GM23338 (cell line): ENCODE data around the gene ALDH3B1. TPM values are rescaled to one million over a fixed set of nuclear protein-coding genes. Genes with fewer than 3 reads are reported as not detected.

ENCODE experiments used
- ATAC-seq: fragments of 200-7000 bp; cut with Tn5 transposase; 3 replicates; pipeline ENCODE4 v1.9.1; 2020
- DNase-seq: peaks from one replicate; pipeline ENCODE4 v3.0.0-alpha.2; 2015; ENCODE audit warnings: low spot score
- H2AFZ ChIP-seq: fragments of 200-600 bp; sonication (generic); 2 replicates; pipeline ENCODE4 v1.8.0; 2016; ENCODE audit warnings: antibody characterized with exemption, mild to moderate bottlenecking, moderate library complexity
- H3F3A ChIP-seq: fragments of 200-600 bp; sonication (generic); replicated peaks from 2 replicates; pipeline ENCODE4 v1.8.0; 2017; ENCODE audit warnings: antibody characterized with exemption, mixed run types, low read depth
- H3K27ac ChIP-seq: fragments of 200-600 bp; sonication (generic); 2 replicates; pipeline ENCODE4 v1.6.1; 2016; ENCODE audit warnings: low read depth
- H3K27me3 ChIP-seq: fragments of 200-600 bp; sonication (generic); 2 replicates; pipeline ENCODE4 v1.8.0; 2016; ENCODE audit warnings: mild to moderate bottlenecking, mixed run types, moderate library complexity; ENCODE audit not compliant: insufficient read depth
- H3K36me3 ChIP-seq: fragments of 200-600 bp; sonication (generic); 2 replicates; pipeline ENCODE4 v1.8.0; 2016; ENCODE audit warnings: mild to moderate bottlenecking; ENCODE audit not compliant: insufficient read depth
- H3K4me1 ChIP-seq: fragments of 200-600 bp; sonication (generic); 2 replicates; pipeline ENCODE4 v1.8.0; 2016; ENCODE audit warnings: mild to moderate bottlenecking, moderate library complexity; ENCODE audit not compliant: insufficient read depth
- H3K4me2 ChIP-seq: fragments of 200-600 bp; sonication (generic); 2 replicates; pipeline ENCODE4 v1.7.1; 2017; ENCODE audit warnings: mixed run types
- H3K4me3 ChIP-seq: fragments of 200-600 bp; sonication (generic); 2 replicates; pipeline ENCODE4 v1.6.1; 2016; ENCODE audit warnings: mixed run types
- H3K79me2 ChIP-seq: fragments of 200-600 bp; sonication (generic); replicated peaks from 2 replicates; pipeline ENCODE4 v1.8.0; 2017; ENCODE audit warnings: mild to moderate bottlenecking; ENCODE audit not compliant: insufficient read depth
- H3K9me2 ChIP-seq: fragments of 200-600 bp; sonication (generic); 2 replicates; pipeline ENCODE4 v1.8.0; 2017; ENCODE audit not compliant: insufficient read depth
- H4K20me1 ChIP-seq: fragments of 200-600 bp; sonication (generic); replicated peaks from 2 replicates; pipeline ENCODE4 v1.8.0; 2017; ENCODE audit warnings: mild to moderate bottlenecking; ENCODE audit not compliant: insufficient read depth
- H3K27ac Mint-ChIP-seq: 2 replicates; pipeline ENCODE4 v1.8.0; 2020; ENCODE audit warnings: inconsistent platforms, mild to moderate bottlenecking, moderate library complexity, mixed read lengths
- H3K27me3 Mint-ChIP-seq: 3 replicates; pipeline ENCODE4 v1.8.0; 2022; ENCODE audit warnings: low read depth, mild to moderate bottlenecking, moderate library complexity, mixed read lengths, inconsistent platforms; ENCODE audit not compliant: insufficient read depth, poor library complexity
- H3K36me3 Mint-ChIP-seq: 3 replicates; pipeline ENCODE4 v1.8.0; 2021; ENCODE audit warnings: low read depth, mild to moderate bottlenecking, inconsistent platforms, moderate library complexity, mixed read lengths
- H3K4me1 Mint-ChIP-seq: 3 replicates; pipeline ENCODE4 v1.8.0; 2020; ENCODE audit warnings: mild to moderate bottlenecking, inconsistent platforms, mixed read lengths
- H3K4me3 Mint-ChIP-seq: 3 replicates; pipeline ENCODE4 v1.8.0; 2021; ENCODE audit warnings: moderate library complexity, mild to moderate bottlenecking, inconsistent platforms, mixed read lengths
- H3K9me3 Mint-ChIP-seq: 3 replicates; pipeline ENCODE4 v1.8.0; 2020; ENCODE audit warnings: moderate library complexity, mild to moderate bottlenecking, inconsistent platforms, mixed read lengths
- CREB1 ChIP-seq: fragments of 250-450 bp; sonication (Bioruptor Pico); IDR thresholded peaks from 2 replicates; pipeline ENCODE4 v1.5.0; 2020; ENCODE audit warnings: low read depth, mild to moderate bottlenecking, moderate library complexity
- ETS1 ChIP-seq: IDR thresholded peaks from 2 replicates; pipeline ENCODE4 v1.6.1; 2016; ENCODE audit warnings: antibody characterized with exemption
- EZH2 ChIP-seq: fragments of 200-600 bp; sonication (generic); IDR thresholded peaks from one replicate; pipeline ENCODE4 v1.8.0; 2017; ENCODE audit warnings: antibody characterized with exemption, mild to moderate bottlenecking, low read depth; ENCODE audit not compliant: unreplicated experiment
- EZH2phosphoT487 ChIP-seq: fragments of 200-600 bp; sonication (generic); IDR thresholded peaks from one replicate; pipeline ENCODE4 v1.8.1; 2018; ENCODE audit warnings: antibody characterized with exemption; ENCODE audit not compliant: unreplicated experiment
- JUNB ChIP-seq: IDR thresholded peaks from one replicate; pipeline ENCODE4 v1.6.1; 2016; ENCODE audit warnings: antibody characterized with exemption; ENCODE audit not compliant: unreplicated experiment
- NANOG ChIP-seq: IDR thresholded peaks from 2 replicates; pipeline ENCODE4 v1.6.1; 2016; ENCODE audit warnings: antibody characterized with exemption, borderline replicate concordance
- POLR2AphosphoS5 ChIP-seq: IDR thresholded peaks from 2 replicates; pipeline ENCODE4 v1.6.1; 2016; ENCODE audit warnings: antibody characterized with exemption, low read depth
- STAT1 ChIP-seq: IDR thresholded peaks from one replicate; pipeline ENCODE4 v1.6.1; 2016; ENCODE audit warnings: antibody characterized with exemption; ENCODE audit not compliant: unreplicated experiment
- ZNF114 ChIP-seq: fragments of 250-450 bp; sonication (Bioruptor Pico); IDR thresholded peaks from 2 replicates; pipeline ENCODE4 v1.5.0; 2020; ENCODE audit warnings: mild to moderate bottlenecking, moderate library complexity
- ZNF331 ChIP-seq: fragments of 250-450 bp; sonication (Bioruptor Pico); IDR thresholded peaks from 2 replicates; pipeline ENCODE4 v1.5.0; 2020; ENCODE audit warnings: low read depth, mild to moderate bottlenecking, moderate library complexity
- polyA plus RNA-seq: library from polyadenylated mRNA; unstranded; fragments of >200 nt; fragmentation: Nextera tagmentation; extraction: Ambion mirVana; gene quantifications from 2 replicates; pipeline ENCODE4 v1.2.1, GENCODE V29; 2016
- total RNA-seq: library from RNA; depleted of rRNA; stranded (reverse); fragments of >200 nt; shearing (Covaris generic); gene quantifications from 2 replicates; pipeline ENCODE4 v1.2.3, GENCODE V29; 2014
- TF ChIP-seq, protein P1 (sequence below), 2 experiments: fragments of 200-600 bp in 1 of 2; sonication (generic) in 1 of 2; conservative IDR thresholded peaks; 2 replicates each; pipeline versions ENCODE4 v1.5.1 to v1.6.1; 2016 to 2017; ENCODE audit warnings: antibody characterized with exemption in 2 of 2, low read depth in 2 of 2, mild to moderate bottlenecking in 2 of 2, moderate library complexity in 1 of 2
- TF ChIP-seq, protein P2 (sequence below): fragments of 250-450 bp; sonication (Bioruptor Pico); IDR thresholded peaks from 2 replicates; pipeline ENCODE4 v1.5.0; 2020; ENCODE audit warnings: mild to moderate bottlenecking, moderate library complexity
- TF ChIP-seq, protein P3 (sequence below): IDR thresholded peaks from one replicate; pipeline ENCODE4 v1.6.1; 2018; ENCODE audit warnings: antibody characterized with exemption; ENCODE audit not compliant: unreplicated experiment

ALDH3B1 gene
- total and polyA plus RNA-seq, 2 experiments from 2014 or later = 0.52 TPM; not detected in 1

DNA sequence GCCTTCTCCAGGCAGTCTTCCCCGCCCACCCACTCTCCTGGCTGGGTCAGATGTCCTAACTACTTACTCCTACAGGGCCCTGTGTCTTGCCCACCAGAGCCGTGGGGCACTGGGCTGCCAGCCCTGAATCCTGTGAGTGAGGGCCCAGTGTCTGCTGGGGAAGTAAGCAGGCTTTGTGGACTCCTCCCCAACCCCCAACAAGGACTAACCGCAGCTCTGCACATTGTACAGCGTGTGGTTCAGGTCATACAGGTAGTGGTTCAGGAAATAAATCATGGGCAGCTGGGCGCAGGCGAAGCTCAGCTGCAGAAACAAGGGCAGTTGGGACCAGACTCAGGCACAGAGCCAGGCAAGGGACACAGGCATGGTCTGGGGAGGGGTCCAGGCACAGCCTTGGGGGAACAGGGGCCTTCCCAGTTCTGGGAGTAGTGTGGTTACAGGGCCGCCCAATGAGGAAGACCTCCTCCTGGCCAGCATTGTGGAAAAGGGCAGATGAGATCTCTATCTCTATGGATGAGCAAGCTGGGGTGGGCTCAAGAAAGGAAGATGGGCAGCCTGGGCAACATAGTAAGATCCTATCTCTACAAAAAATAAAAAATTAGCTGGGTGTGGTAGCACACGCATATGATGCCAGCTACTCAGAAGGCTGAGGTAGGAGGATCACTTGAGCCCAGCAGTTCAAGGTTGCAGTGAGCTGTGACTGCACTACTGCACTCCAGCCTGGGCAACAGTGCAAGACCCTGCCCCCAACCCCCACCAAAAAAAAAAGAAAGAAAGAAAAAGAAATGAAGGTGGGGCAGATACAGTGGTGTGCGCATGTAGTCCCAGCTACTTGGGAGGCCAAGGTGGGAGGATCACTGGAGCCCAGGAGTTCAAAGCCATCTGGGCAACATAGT, 11.7 kb upstream of the ALDH3B1 start:
- H3K27me3 ChIP-seq = no peaks in the 10 kb centered on the region
- no peaks in the 10 kb centered on the region for H3K9me2 ChIP-seq
- no peaks in the 10 kb centered on the region for H3K9me3 Mint-ChIP-seq
- H3K27ac Mint-ChIP-seq = no peak overlapping the region
- H3K79me2 ChIP-seq = no peaks in the 10 kb centered on the region
- H3F3A ChIP-seq = peaks cover 5% of the 10 kb centered on the region; the same call in 1 of the 2 replicates
- peaks cover 4% of the 10 kb centered on the region; the same call in 1 of the 2 replicates for H3K4me1 ChIP-seq
- no peak overlapping the region for H3K27ac ChIP-seq
- ATAC-seq (no peak), DNase-seq (no peak)
- H3K4me2 ChIP-seq = no peak overlapping the region
- H3K4me1 Mint-ChIP-seq = peaks cover 17% of the 10 kb centered on the region
- H3K36me3 ChIP-seq = no peaks in the 10 kb centered on the region
- H4K20me1 ChIP-seq = no peaks in the 10 kb centered on the region
- no peak overlapping the region for H3K4me3 ChIP-seq
- H3K27me3 Mint-ChIP-seq = peaks cover 7% of the 10 kb centered on the region
- no peak overlapping the region for H3K4me3 Mint-ChIP-seq
- no peak overlapping the region for H2AFZ ChIP-seq
- TF ChIP-seq NANOG (no peak), POLR2AphosphoS5 (no peak), STAT1 (no peak), ETS1 (no peak), ZNF331 (CRISPR knock-in tag) (no peak), JUNB (no peak), CREB1 (CRISPR knock-in tag) (no peak), ZNF114 (CRISPR knock-in tag) (no peak), EZH2 (no peak), EZH2phosphoT487 (no peak)
- TF ChIP-seq, protein P1, sequence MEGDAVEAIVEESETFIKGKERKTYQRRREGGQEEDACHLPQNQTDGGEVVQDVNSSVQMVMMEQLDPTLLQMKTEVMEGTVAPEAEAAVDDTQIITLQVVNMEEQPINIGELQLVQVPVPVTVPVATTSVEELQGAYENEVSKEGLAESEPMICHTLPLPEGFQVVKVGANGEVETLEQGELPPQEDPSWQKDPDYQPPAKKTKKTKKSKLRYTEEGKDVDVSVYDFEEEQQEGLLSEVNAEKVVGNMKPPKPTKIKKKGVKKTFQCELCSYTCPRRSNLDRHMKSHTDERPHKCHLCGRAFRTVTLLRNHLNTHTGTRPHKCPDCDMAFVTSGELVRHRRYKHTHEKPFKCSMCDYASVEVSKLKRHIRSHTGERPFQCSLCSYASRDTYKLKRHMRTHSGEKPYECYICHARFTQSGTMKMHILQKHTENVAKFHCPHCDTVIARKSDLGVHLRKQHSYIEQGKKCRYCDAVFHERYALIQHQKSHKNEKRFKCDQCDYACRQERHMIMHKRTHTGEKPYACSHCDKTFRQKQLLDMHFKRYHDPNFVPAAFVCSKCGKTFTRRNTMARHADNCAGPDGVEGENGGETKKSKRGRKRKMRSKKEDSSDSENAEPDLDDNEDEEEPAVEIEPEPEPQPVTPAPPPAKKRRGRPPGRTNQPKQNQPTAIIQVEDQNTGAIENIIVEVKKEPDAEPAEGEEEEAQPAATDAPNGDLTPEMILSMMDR (conservative IDR thresholded peaks at IDR 0.05; ENCODE audit: low read depth in 2 of 2) = no peak
- TF ChIP-seq, protein P2, sequence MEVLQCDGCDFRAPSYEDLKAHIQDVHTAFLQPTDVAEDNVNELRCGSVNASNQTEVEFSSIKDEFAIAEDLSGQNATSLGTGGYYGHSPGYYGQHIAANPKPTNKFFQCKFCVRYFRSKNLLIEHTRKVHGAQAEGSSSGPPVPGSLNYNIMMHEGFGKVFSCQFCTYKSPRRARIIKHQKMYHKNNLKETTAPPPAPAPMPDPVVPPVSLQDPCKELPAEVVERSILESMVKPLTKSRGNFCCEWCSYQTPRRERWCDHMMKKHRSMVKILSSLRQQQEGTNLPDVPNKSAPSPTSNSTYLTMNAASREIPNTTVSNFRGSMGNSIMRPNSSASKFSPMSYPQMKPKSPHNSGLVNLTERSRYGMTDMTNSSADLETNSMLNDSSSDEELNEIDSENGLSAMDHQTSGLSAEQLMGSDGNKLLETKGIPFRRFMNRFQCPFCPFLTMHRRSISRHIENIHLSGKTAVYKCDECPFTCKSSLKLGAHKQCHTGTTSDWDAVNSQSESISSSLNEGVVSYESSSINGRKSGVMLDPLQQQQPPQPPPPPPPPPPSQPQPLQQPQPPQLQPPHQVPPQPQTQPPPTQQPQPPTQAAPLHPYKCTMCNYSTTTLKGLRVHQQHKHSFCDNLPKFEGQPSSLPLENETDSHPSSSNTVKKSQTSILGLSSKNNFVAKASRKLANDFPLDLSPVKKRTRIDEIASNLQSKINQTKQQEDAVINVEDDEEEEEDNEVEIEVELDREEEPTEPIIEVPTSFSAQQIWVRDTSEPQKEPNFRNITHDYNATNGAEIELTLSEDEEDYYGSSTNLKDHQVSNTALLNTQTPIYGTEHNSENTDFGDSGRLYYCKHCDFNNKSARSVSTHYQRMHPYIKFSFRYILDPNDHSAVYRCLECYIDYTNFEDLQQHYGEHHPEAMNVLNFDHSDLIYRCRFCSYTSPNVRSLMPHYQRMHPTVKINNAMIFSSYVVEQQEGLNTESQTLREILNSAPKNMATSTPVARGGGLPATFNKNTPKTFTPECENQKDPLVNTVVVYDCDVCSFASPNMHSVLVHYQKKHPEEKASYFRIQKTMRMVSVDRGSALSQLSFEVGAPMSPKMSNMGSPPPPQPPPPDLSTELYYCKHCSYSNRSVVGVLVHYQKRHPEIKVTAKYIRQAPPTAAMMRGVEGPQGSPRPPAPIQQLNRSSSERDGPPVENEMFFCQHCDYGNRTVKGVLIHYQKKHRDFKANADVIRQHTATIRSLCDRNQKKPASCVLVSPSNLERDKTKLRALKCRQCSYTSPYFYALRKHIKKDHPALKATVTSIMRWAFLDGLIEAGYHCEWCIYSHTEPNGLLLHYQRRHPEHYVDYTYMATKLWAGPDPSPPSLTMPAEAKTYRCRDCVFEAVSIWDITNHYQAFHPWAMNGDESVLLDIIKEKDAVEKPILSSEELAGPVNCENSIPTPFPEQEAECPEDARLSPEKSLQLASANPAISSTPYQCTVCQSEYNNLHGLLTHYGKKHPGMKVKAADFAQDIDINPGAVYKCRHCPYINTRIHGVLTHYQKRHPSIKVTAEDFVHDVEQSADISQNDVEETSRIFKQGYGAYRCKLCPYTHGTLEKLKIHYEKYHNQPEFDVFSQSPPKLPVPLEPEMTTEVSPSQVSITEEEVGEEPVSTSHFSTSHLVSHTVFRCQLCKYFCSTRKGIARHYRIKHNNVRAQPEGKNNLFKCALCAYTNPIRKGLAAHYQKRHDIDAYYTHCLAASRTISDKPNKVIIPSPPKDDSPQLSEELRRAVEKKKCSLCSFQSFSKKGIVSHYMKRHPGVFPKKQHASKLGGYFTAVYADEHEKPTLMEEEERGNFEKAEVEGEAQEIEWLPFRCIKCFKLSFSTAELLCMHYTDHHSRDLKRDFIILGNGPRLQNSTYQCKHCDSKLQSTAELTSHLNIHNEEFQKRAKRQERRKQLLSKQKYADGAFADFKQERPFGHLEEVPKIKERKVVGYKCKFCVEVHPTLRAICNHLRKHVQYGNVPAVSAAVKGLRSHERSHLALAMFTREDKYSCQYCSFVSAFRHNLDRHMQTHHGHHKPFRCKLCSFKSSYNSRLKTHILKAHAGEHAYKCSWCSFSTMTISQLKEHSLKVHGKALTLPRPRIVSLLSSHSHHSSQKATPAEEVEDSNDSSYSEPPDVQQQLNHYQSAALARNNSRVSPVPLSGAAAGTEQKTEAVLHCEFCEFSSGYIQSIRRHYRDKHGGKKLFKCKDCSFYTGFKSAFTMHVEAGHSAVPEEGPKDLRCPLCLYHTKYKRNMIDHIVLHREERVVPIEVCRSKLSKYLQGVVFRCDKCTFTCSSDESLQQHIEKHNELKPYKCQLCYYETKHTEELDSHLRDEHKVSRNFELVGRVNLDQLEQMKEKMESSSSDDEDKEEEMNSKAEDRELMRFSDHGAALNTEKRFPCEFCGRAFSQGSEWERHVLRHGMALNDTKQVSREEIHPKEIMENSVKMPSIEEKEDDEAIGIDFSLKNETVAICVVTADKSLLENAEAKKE = no peak
- TF ChIP-seq, protein P3, sequence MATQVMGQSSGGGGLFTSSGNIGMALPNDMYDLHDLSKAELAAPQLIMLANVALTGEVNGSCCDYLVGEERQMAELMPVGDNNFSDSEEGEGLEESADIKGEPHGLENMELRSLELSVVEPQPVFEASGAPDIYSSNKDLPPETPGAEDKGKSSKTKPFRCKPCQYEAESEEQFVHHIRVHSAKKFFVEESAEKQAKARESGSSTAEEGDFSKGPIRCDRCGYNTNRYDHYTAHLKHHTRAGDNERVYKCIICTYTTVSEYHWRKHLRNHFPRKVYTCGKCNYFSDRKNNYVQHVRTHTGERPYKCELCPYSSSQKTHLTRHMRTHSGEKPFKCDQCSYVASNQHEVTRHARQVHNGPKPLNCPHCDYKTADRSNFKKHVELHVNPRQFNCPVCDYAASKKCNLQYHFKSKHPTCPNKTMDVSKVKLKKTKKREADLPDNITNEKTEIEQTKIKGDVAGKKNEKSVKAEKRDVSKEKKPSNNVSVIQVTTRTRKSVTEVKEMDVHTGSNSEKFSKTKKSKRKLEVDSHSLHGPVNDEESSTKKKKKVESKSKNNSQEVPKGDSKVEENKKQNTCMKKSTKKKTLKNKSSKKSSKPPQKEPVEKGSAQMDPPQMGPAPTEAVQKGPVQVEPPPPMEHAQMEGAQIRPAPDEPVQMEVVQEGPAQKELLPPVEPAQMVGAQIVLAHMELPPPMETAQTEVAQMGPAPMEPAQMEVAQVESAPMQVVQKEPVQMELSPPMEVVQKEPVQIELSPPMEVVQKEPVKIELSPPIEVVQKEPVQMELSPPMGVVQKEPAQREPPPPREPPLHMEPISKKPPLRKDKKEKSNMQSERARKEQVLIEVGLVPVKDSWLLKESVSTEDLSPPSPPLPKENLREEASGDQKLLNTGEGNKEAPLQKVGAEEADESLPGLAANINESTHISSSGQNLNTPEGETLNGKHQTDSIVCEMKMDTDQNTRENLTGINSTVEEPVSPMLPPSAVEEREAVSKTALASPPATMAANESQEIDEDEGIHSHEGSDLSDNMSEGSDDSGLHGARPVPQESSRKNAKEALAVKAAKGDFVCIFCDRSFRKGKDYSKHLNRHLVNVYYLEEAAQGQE = no peak
- H3K36me3 Mint-ChIP-seq = no peaks in the 10 kb centered on the region; the same call in 2 of the 3 replicates
